Glomerular visceral epithelial cell (primary cell): ENCODE measurements around the gene RTN1.

ENCODE experiments used
- DNase-seq: peaks from one replicate; pipeline ENCODE4 v3.0.0-alpha.2; 2016; ENCODE audit errors: extremely low spot score

RTN1 gene

GRCh38 chr14:59850458-59850857 lies 20.1 kb downstream of the RTN1 start:
- DNase-seq = no peak

- no peak for DNase-seq
Observed at GRCh38 chr14:59849411-59850130, 21.0 kb downstream of the RTN1 start.

- no peak for DNase-seq
Observed at GRCh38 chr14:59848671-59849070, 21.9 kb downstream of the RTN1 start.

- DNase-seq = no peak
Observed at GRCh38 chr14:59847711-59848110, 22.9 kb downstream of the RTN1 start.

GRCh38 chr14:59846595-59846994 lies 24.0 kb downstream of the RTN1 start:
- DNase-seq = no peak

- no peak for DNase-seq
Observed at GRCh38 chr14:59845245-59845644, 25.3 kb downstream of the RTN1 start.

GRCh38 chr14:59844186-59844812 lies 26.3 kb downstream of the RTN1 start:
- DNase-seq = no peak

- no peak for DNase-seq
Observed at GRCh38 chr14:59836116-59836515, 34.5 kb downstream of the RTN1 start.

- DNase-seq = no peak
Observed at GRCh38 chr14:59832653-59833294, 37.8 kb downstream of the RTN1 start.

- DNase-seq = no peak
Observed at GRCh38 chr14:59831121-59831730, 39.4 kb downstream of the RTN1 start.

GRCh38 chr14:59830338-59830734 lies 40.2 kb downstream of the RTN1 start:
- no peak for DNase-seq

- no peak for DNase-seq
Observed at GRCh38 chr14:59829469-59830337, 40.9 kb downstream of the RTN1 start.

- DNase-seq = no peak
Observed at GRCh38 chr14:59828276-59828675, 42.3 kb downstream of the RTN1 start.

- DNase-seq = no peak
Observed at GRCh38 chr14:59827401-59827800, 43.2 kb downstream of the RTN1 start.

GRCh38 chr14:59826150-59826549 lies 44.4 kb downstream of the RTN1 start:
- DNase-seq = no peak

- no peak for DNase-seq
Observed at GRCh38 chr14:59823179-59823578, 47.4 kb downstream of the RTN1 start.

- DNase-seq = no peak
Observed at GRCh38 chr14:59819446-59820088, 51.0 kb downstream of the RTN1 start.

GRCh38 chr14:59816941-59817340 lies 53.6 kb downstream of the RTN1 start:
- DNase-seq = no peak

- no peak for DNase-seq
Observed at GRCh38 chr14:59814988-59815387, 55.6 kb downstream of the RTN1 start.

GRCh38 chr14:59811815-59812214 lies 58.8 kb downstream of the RTN1 start:
- no peak for DNase-seq

GRCh38 chr14:59811073-59811472 lies 59.5 kb downstream of the RTN1 start:
- DNase-seq = no peak
